NCI-H345 treated with DMSO at 0.1 percent for 48 hours (cell line): Measurements from ENCODE around the gene NXPH2.
"Not testable (repeated sequence)": the region's sequence is repeated elsewhere in the genome, so short reads cannot be mapped to it uniquely, and the experiment has no call there.

Experiments
- DNase-seq: peaks from one replicate; lab custom pipeline; 2025; ENCODE audit not compliant: unreplicated experiment; lab: John Stamatoyannopoulos, UW

Gene NXPH2

DNA sequence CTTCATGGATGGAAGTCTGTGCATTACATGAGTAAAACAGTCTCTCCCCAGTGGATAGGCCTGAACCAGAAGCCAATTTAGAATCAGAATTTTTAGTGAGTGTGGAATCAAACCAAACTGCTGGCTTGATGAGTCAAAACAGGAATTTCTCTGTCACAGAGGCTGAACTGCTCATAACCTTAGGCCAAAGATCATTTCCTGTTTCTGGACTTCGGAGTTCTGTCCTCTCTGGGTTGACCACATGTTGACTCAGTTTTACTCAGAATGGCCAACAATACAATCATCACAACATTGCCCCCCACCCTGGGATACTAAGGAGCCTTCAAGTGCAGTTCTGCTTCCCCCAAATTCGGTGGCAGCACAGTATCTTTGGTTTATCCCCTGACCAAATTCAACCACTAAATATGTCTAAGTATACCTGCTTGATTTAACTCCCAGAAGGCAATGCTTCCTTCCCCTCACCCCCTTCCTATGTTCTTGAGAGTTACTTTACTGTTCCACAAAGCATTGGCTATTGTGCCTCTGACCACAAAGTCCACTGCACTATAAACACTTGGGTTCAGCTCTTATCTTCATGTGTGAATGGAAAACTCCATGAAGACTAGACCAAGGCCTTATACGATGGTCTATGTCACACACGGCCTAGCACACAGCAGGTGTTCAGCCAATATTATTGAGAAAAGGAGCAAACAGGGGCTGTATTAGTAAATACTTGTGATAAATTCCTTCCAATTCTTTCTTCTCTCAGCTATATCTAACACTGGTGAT lies 67.8 kb downstream of the NXPH2 start:
- no peak for DNase-seq

DNA sequence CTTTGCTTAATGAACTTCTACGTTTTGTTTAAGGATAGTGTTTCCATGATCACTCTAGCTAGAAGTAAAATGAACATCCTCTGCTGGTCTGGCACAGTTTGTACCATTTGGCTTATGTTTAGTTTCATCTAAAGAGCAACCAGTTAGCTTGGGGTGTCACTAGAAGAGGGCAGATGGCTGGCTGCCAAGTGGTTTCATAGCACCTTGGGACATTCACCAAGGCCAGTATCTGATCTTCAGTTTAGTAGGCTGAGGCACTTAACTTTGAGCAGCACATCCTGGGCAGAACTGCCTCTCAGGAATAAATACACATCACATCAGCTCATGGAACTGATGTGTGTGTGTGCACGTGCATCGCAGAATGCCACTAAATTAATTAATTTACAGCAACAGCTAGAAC lies 68.4 kb downstream of the NXPH2 start:
- no peak for DNase-seq

DNA sequence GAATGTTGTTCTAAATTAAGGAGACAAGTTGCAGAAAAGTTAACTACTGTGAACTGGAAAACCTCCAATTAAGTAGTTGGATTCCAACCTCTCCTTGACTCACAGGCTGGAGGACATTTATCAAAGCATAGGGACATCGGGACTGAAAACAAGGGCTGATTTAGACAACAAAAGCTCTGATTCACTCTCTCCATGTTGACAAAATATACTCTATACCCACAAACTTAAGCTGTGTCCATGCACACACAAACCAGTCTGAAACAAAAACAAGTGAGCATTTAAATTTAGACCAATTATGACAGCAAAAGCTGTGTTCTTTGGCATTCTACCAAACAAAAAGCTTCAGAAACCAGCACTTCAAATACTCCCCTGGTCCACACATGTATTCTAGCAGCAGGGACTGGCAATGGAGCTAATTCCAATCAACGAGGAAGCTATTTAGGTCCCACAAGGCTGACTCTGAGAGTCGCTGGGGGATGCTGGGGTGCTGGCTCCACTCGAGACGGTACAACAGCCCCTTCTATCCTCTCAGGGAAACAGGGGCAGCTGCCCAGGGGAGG lies 71.4 kb downstream of the NXPH2 start:
- peak; percentile 28 for DNase-seq

DNA sequence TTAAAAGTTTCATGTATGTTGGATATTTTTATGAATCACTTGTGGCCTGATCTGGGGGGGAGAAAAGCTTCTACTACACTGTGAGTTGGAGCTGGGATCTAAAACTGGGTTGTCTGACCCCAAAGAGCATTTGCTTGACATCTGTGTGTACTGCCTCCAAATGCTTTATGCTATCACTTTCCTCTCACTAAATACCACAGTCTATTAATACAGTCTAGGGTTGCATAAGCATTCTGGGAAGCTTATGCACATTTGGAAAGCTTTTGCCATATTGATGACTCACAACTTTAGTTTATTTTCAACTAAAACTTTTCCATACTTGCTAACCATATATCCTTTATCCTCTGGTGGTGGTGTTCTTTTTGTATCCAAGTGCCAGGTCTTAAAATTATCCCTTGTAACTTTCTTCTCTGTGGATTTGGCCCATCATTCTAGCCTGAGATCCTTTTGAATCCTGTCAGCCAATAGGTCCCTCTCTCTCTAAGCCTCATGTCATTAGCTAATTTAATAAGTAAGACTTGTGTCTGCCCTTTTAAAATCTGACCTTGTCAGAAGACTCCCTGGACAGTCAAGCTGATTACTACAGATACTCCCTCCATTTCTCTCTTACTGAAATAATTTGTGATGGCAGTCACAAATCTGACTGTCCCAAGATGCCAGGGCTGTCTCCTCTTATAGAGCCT lies 72.7 kb downstream of the NXPH2 start:
- no peak for DNase-seq

DNA sequence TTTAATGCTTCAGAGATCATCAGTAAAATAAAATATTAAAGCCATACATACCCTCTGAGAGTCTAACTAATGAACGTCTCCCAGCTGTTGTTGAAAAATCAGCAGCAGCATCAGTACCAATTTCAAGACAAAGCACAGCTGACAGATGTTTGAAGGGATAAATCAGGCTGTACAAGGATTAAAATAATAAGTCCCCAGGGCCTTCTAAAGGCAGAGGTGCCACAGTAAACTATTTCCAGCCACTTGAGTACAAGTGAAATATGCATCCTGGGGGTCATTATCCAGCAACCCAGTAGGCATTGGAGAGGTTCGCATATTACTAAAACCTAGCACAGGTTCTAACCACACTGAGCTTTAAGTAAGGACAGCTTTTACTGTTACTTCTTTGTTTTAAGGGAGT lies 76.9 kb downstream of the NXPH2 start:
- no peak for DNase-seq

DNA sequence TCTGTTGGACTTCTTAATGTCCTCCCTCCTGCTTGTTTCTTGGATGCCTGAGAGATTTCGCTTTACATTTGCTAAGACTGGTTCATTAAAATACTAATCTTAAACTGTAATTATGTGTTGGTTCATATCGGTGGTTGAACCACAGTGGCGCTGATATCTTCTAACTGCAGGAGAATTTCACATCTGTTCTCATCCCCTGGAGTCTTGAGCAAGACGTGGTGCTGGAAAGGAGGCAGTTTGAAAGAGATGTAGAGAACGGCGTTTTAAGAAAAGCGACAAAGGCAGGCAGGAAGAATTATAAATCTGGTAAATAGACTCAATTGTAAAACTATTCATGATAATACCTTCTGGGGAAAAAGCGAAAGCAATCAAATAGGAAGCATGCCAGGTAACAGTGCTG lies 79.5 kb downstream of the NXPH2 start:
- DNase-seq: no peak

DNA sequence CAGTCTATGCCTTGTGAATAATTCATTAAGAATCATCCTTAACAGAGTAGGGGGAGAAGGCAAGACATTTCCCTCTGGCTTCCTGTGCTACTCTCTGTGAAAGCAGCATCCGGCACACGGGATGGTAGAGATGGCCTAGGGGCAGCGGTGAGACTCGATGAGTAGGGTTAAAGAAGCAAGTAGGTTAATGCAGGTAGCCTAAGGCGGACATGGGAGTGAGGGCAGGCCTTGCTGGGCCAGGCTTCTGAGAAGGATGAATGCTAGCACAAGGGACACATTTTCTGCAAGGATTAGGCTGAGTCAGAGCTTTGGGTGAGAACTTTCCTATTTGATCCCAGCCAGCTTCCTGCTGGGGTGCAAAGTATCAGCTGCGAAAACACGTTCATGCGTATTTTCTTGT lies 80.8 kb downstream of the NXPH2 start:
- no peak for DNase-seq

DNA sequence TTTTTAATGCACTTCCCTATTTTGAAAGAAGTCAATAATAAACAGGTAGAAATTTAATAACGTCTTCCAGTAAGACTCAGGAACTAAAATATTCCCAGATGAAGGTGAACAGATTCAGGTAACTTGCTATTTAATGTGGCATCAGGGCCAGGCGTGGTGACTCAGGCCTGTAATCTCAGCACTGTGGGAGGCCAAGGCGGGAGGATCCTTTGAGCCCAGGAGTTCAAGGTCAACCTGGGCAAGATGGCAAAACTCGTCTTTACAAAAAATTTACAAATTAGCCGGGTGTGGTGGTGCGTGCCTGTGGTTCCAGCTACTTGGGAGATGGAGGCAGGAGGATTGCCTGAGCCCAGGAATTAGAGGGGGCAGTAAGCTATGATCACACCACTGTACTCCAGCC lies 81.8 kb downstream of the NXPH2 start:
- DNase-seq: no peak

DNA sequence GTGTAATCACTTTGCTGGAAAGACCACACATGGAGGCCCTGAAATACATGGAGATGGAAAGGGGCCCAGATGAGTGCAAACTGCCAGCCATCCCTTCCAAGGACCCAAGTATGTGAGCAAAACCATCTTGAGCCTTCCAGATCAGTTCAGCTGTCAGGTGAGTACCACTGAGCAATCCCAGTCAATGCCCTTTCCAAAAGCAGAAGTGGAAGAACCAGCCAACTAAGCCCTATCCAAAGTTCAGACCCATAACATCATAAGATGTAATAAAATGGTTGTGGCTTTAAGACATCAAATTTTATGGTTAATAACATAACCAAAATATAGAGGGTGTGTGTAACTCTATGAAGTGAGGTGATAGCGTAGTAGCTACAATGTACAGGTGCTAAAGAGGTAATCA lies 88.5 kb downstream of the NXPH2 start:
- DNase-seq: no peak

DNA sequence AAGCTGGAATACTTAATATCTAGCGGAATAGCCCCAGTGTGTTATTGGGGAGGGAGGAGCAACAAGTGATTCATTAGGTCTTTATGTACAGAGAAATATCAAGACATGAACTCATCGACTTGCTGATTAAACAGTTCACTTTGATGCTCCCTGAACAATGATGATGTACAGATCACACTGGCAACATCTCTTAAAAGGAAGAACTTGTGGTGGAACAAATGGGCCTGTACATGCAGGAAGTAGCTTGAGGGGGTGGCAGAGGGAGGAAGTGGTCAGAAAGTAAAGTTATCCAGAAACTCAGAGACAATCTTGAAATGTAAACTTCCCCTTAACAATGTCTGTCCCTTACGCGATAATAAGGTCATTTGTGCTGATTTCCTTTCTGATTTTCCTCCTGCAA lies 90.5 kb downstream of the NXPH2 start:
- no peak for DNase-seq

DNA sequence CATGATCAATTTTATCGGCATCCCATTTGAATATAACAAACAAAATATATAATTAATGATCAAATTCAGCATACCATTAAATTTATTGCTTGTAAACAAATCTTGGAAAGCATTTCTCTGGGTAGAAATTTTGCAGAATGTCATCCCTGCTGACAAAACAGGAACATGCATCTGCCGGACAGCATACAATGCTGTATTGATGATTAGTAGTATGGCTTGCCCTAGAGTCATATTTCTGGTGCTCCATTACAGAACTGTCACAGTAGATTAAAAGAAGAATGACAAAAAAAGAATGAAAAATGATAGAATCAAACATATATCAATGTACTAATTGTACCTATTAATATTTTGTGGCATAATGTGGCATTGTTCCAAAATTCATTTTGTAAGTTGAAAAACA lies 98.0 kb downstream of the NXPH2 start:
- DNase-seq: no peak

DNA sequence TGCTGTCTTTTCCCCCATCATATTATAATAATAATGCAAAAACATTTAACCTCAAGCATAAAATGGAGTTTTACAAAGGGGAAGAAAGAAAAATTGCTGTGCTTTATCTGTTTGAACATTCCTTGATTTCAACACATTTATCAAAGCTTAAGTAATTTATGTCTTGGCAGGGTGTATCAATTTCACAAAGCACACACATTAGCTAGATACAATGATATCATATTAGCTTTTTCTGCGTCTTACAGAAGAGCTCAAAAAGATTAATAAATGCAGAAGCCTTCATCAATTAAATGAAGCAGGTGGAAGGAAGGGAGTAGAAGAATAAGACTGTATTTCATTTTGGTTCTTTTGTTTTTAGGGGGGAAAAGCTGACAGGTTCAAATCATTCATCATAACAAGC lies 103.0 kb downstream of the NXPH2 start:
- no peak for DNase-seq

DNA sequence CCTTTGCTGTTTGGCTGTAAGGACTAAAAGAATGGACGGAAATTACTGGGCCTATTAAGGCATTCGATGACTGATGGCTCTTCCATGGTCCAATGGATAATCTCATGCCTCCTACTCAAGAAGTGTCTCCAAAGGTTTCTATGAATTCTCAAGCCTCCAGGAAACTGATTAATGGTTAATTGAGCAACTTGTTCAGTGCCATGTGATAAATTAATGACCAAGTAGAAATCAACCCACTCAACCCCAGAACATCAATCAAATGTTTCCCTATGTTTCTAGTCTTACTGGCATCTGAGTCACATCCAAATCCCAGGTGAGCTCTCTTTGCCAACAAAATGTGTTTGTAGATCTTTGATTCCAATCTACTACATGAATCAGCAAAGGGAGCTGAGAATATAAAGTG lies 103.6 kb downstream of the NXPH2 start:
- no peak for DNase-seq

DNA sequence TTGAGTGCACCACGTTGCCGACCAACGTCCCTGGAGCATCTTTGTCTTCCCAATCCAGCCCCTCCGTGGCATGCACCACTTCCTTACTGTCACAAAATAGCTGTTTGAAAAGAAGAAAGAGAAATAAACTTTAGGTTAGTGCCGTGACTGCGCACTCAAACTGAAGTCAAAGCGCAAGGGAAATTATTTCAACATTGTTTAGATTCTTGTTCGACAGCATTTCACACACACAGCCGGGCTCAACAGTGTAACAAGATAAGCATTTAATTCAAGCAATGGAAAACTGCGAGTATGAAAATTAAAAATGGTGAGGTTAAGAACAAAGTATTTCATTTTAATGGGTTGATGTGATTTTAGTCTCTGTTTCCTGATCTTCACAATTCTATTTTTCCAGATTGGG lies 108.6 kb downstream of the NXPH2 start:
- no peak for DNase-seq

DNA sequence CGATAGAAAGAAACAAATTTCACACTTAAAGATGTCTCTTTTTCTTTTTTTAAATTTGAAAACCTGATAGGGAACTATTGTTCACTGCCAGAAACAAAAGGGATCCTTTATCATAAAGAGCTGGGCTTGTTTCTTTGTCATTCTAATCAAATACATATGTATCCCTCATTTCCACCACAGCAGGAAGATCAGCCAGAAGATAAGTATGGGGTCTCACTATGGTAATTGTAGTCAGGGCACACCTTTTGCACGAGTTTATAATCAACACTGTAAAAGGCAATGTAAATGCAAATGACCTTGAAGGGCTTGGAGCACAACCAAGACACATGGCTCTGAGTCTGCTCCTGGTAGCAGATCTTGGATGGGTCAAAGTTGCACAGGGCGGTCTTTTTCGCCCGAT lies 109.5 kb downstream of the NXPH2 start:
- DNase-seq: no peak

DNA sequence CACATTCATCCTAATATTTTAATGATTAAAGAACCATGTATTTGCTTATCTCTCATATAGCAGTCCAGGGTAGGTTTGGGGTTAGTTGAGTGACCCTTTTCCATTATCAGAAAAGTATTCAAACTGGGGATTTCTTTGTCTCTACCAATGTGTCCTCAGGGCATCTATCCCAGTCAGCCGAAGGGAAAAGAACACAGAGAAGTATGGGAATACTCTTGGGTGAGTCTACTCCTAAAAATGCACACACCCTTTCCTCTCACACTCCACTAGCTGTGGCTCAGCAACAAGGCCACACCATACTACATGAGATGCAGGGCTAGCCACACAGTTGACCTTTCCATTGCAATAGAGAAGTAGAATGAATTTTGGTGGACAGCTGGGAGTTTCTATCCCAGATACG lies 114.3 kb downstream of the NXPH2 start:
- DNase-seq: no peak

DNA sequence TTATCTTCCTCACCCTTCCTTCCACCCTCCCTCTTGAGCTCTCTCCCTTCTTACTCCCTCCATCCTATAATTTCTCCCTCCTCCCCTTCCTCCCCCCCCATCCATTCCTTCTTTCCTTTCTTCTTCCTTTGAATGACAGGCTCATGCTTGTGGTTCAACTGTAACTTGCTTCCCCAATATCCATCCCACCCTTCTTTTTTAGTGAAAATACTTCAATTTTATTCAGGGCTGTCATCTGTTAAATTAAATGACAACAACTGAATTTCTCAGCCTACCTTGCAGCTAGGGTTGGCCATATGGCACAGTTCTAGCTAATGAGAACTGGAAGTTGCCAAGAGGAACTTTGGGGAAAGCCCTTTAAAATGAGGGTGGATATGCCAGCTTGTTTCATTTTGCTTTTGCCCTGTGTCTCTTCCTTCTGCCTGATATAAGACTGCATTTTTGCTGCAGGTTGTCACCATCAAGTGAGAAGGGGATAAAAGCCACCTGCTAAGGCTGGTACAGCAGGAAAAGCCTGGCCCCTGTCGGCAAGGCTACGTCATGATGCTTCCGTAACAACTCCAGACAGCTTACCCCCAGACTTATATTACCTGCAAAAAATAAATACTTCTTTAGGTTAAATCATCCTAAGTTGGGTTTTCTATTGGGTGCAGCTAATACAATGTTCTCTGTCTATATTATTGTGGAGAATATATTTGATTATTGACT lies 121.8 kb downstream of the NXPH2 start:
- no peak for DNase-seq

DNA sequence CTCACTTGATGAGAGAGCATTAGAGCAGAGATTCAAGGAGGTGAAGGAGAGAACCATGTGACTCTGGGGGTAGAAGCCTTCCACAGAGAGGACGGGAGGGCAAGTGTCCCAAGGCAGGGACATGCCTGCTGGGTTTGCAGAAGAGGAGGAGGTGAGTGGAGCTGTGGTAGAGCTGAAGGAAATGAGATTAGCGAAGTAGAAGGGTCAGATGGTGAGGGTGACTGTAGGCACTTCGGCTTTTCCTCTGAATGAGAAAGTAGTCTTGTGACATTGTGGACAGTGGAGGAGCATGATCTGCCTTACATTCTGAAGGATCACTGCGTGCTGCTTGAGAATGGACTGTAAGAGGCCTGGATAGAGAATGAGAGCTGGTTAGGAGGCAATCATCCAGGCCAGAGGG lies 126.0 kb downstream of the NXPH2 start:
- DNase-seq: no peak

DNA sequence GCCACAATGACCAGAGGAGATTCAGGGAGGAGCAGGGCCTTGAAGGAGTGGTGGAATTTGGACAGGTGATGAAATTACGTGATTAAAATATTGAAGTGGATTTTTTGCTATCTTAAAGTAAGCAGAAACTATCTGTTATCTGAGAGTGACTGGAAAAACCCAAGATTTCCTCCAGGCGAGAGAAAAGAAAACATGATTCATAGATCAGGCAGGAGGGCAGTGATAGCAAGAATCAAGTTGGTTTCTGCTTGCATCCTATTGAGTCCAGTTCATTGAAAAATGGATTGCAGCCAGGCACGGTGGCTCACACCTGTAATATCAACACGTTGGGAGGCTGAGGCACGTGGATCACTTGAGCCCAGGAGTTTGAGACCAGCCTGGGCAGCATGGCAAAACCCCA lies 127.8 kb downstream of the NXPH2 start:
- no peak for DNase-seq

DNA sequence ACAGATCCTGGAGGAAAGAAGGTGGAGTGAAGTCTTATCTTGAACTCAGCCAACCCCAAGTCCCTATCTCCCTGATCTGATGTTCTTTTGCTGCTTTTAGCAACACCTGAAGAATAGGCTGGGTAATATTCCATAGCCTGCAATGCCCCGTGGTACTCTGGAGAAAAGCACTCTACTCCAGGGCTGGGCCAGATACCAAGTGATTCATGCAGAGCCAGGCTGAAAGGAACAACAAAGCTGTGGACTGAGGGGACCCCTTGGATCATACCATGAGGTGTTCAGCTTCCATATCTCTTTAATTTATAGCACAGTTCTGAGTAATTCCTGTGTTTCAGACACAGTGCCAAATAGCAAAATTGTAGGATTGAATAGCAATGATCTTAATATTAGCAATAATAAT lies 130.6 kb downstream of the NXPH2 start:
- no peak for DNase-seq

DNA sequence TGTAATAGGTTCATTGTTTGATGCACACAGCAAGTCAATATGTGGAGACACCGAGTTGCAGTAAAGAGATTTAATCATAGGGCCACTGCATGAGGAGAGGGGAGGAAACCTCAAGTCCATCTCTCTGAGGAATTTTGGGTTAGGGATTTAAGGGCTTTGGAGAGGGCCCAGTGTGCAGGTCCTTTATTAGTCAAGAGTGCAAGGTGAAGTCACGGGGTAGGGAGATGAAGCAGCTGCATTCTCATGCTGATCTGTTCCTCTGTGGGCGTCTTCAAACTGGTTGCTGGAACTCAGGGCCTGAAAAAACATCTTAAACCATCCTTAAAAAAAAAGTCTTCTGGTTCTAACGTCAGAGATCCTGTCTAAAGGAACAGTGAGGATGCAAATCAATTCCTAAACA lies 131.6 kb downstream of the NXPH2 start:
- DNase-seq: no peak

DNA sequence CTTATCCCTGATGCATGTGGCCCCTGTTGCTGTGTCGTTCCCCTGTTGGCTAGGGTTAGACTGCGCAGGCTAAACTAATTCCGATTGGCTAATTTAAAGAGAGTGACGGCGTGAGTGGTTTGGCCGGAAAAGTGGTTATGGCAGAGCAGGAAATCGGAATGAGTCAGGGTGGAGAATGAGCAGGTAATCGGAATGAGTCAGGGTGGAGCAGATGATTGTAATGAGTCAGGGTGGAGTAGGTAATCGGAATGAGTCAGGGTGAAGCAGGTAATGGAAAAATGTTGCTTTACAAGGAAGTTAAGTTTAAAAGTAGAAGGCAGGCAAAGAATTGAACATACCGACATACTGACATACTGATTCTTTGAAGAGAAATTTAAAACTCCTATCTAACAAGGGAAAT lies 135.4 kb downstream of the NXPH2 start:
- not testable (repeated sequence) for DNase-seq
